Measurements from ENCODE around the gene RAB10. TPM values are rescaled to one million over a fixed set of nuclear protein-coding genes. Genes with fewer than 3 reads are reported as not detected.
"Not testable (repeated sequence)": the region's sequence is repeated elsewhere in the genome, so short reads cannot be mapped to it uniquely, and the experiment has no call there.

The RAB10 gene
- total and polyA plus RNA-seq, 5 experiments from 2014 or later: 62.6 to 80.5 (median 66.6) TPM

GRCh38 chr2:26150243-26150642 is 116.4 kb downstream of the RAB10 start:
- H3K4me1 Mint-ChIP-seq: peaks cover 0 to 3% (median 1%) of the 10 kb centered on the region in 4 donors
- DNase-seq: no peak
- POLR2A ChIA-PET: no interaction called here
- ATAC-seq: no peak
- peaks cover 0 to 8% (median 0%) of the 10 kb centered on the region in 9 donors for H3K9me3 Mint-ChIP-seq
- no peak overlapping the region for H3K4me3 Mint-ChIP-seq
- peaks cover 8 to 26% (median 21%) of the 10 kb centered on the region in 5 donors for H3K27me3 Mint-ChIP-seq
- peak overlapping the region in 2 of 10 donors; percentile 25 to 52 for H3K27ac Mint-ChIP-seq
- peaks cover 0 to 2% (median 0%) of the 10 kb centered on the region in 3 donors for H3K36me3 Mint-ChIP-seq

GRCh38 chr2:26157580-26157979 is 123.7 kb downstream of the RAB10 start:
- Mint-ChIP-seq H3K27me3 (peaks cover under 1 to 10% (median 6%) of the 10 kb centered on the region in 5 donors), H3K36me3 (peaks cover 0 to 3% (median 0%) of the 10 kb centered on the region in 3 donors), H3K4me1 (peaks cover 0 to 1% (median 0%) of the 10 kb centered on the region in 4 donors), H3K27ac (no peak overlapping the region), H3K9me3 (peaks cover 0 to 8% (median 0%) of the 10 kb centered on the region in 9 donors), H3K4me3 (no peak overlapping the region)
- DNase-seq: no peak
- no peak for ATAC-seq
- POLR2A ChIA-PET: no interaction called here

GRCh38 chr2:26161926-26162325 is 128.0 kb downstream of the RAB10 start:
- Mint-ChIP-seq H3K4me3 (no peak overlapping the region), H3K27ac (no peak overlapping the region), H3K36me3 (peaks cover 0 to 3% (median 0%) of the 10 kb centered on the region in 3 donors), H3K4me1 (peaks cover 0 to 1% (median 0%) of the 10 kb centered on the region in 4 donors), H3K27me3 (peaks cover 0 to 2% (median 0%) of the 10 kb centered on the region in 5 donors), H3K9me3 (peaks cover 0 to under 1% (median 0%) of the 10 kb centered on the region in 9 donors)
- POLR2A ChIA-PET: no interaction called here
- DNase-seq (no peak), ATAC-seq (no peak)

GRCh38 chr2:26162963-26163362 is 129.1 kb downstream of the RAB10 start:
- Mint-ChIP-seq H3K4me1 (peaks cover 0 to 1% (median 0%) of the 10 kb centered on the region in 4 donors), H3K36me3 (no peaks in the 10 kb centered on the region), H3K4me3 (no peak overlapping the region), H3K27ac (no peak overlapping the region), H3K27me3 (peaks cover 0 to 4% (median 0%) of the 10 kb centered on the region in 5 donors), H3K9me3 (no peaks in the 10 kb centered on the region)
- no peak for DNase-seq
- ATAC-seq: no peak
- POLR2A ChIA-PET: no interaction called here

- Mint-ChIP-seq H3K27ac (no peak overlapping the region), H3K4me1 (peaks cover 0 to 1% (median 0%) of the 10 kb centered on the region in 4 donors), H3K27me3 (peaks cover 0 to 4% (median under 1%) of the 10 kb centered on the region in 5 donors), H3K4me3 (no peak overlapping the region), H3K36me3 (no peaks in the 10 kb centered on the region), H3K9me3 (no peaks in the 10 kb centered on the region)
- ATAC-seq (no peak), DNase-seq (no peak)
- POLR2A ChIA-PET: no interaction called here
These were observed 130.3 kb downstream of the RAB10 start for GRCh38 chr2:26164231-26164630.

- no peak for DNase-seq
- no peak for ATAC-seq
- peaks cover 0 to 1% (median 0%) of the 10 kb centered on the region in 4 donors for H3K4me1 Mint-ChIP-seq
- POLR2A ChIA-PET: no interaction called here
- H3K27me3 Mint-ChIP-seq: peaks cover 0 to 5% (median 4%) of the 10 kb centered on the region in 5 donors
- H3K4me3 Mint-ChIP-seq: no peak overlapping the region
- no peaks in the 10 kb centered on the region for H3K36me3 Mint-ChIP-seq
- H3K27ac Mint-ChIP-seq: no peak overlapping the region
- H3K9me3 Mint-ChIP-seq: no peaks in the 10 kb centered on the region
These were observed 130.8 kb downstream of the RAB10 start for GRCh38 chr2:26164641-26165211.

- POLR2A ChIA-PET: no interaction called here
- Mint-ChIP-seq H3K9me3 (no peaks in the 10 kb centered on the region), H3K36me3 (no peaks in the 10 kb centered on the region), H3K27me3 (peaks cover 0 to 8% (median 4%) of the 10 kb centered on the region in 5 donors), H3K27ac (no peak overlapping the region), H3K4me3 (no peak overlapping the region), H3K4me1 (no peaks in the 10 kb centered on the region)
- DNase-seq: no peak
- ATAC-seq: no peak
These were observed 131.5 kb downstream of the RAB10 start for GRCh38 chr2:26165403-26165802.

- H3K9me3 Mint-ChIP-seq, H3K36me3 Mint-ChIP-seq, POLR2A ChIA-PET, H3K4me1 Mint-ChIP-seq, DNase-seq, ATAC-seq, H3K4me3 Mint-ChIP-seq: not testable (repeated sequence)
- Mint-ChIP-seq H3K27ac (peak overlapping the region in 1 of 10 donors; percentile 7), H3K27me3 (peaks cover 1 to 12% (median 9%) of the 10 kb centered on the region in 5 donors)
These were observed 132.7 kb downstream of the RAB10 start for GRCh38 chr2:26166541-26166940.

- no peak overlapping the region for H3K4me3 Mint-ChIP-seq
- POLR2A ChIA-PET: no interaction called here
- H3K36me3 Mint-ChIP-seq: peaks cover 0 to 6% (median 0%) of the 10 kb centered on the region in 3 donors
- peaks cover 6 to 11% (median 9%) of the 10 kb centered on the region in 4 donors for H3K4me1 Mint-ChIP-seq
- H3K27ac Mint-ChIP-seq: no peak overlapping the region
- ATAC-seq (no peak), DNase-seq (no peak)
- H3K27me3 Mint-ChIP-seq: peaks cover 9 to 26% (median 19%) of the 10 kb centered on the region in 5 donors
- peaks cover 0 to 2% (median 0%) of the 10 kb centered on the region in 9 donors for H3K9me3 Mint-ChIP-seq
These were observed 134.9 kb downstream of the RAB10 start for GRCh38 chr2:26168785-26169184.

GRCh38 chr2:26169226-26169625 is 135.3 kb downstream of the RAB10 start:
- Mint-ChIP-seq H3K4me1 (peaks cover 6 to 14% (median 9%) of the 10 kb centered on the region in 4 donors), H3K27ac (no peak overlapping the region), H3K36me3 (peaks cover 0 to 7% (median 0%) of the 10 kb centered on the region in 3 donors), H3K4me3 (no peak overlapping the region), H3K27me3 (peaks cover 10 to 30% (median 19%) of the 10 kb centered on the region in 5 donors), H3K9me3 (peaks cover 0 to 2% (median 0%) of the 10 kb centered on the region in 9 donors)
- DNase-seq: no peak
- ATAC-seq: no peak
- POLR2A ChIA-PET: no interaction called here

- peak overlapping the region in 2 of 10 donors; percentile 8 to 54 for H3K4me3 Mint-ChIP-seq
These were observed 136.0 kb downstream of the RAB10 start for GRCh38 chr2:26169681-26170414.

GRCh38 chr2:26170795-26171194 is 136.9 kb downstream of the RAB10 start:
- peak overlapping the region in 1 of 10 donors; percentile 34 for H3K27ac Mint-ChIP-seq

More at GRCh38 chr2:26169681-26170414, 136.0 kb downstream of the RAB10 start:
- POLR2A ChIA-PET: no interaction called here
- Mint-ChIP-seq H3K4me1 (peaks cover 6 to 17% (median 14%) of the 10 kb centered on the region in 4 donors), H3K27me3 (peaks cover 15 to 36% (median 26%) of the 10 kb centered on the region in 5 donors), H3K27ac (no peak overlapping the region), H3K36me3 (peaks cover 0 to 9% (median 0%) of the 10 kb centered on the region in 3 donors), H3K9me3 (peaks cover 0 to 2% (median 0%) of the 10 kb centered on the region in 9 donors)
- no peak for DNase-seq
- no peak for ATAC-seq

More at GRCh38 chr2:26170795-26171194, 136.9 kb downstream of the RAB10 start:
- H3K4me1 Mint-ChIP-seq: peaks cover 6 to 17% (median 14%) of the 10 kb centered on the region in 4 donors
- DNase-seq (no peak), ATAC-seq (no peak)
- POLR2A ChIA-PET: no interaction called here
- peaks cover 15 to 46% (median 27%) of the 10 kb centered on the region in 5 donors for H3K27me3 Mint-ChIP-seq
- peaks cover 0 to 9% (median 0%) of the 10 kb centered on the region in 3 donors for H3K36me3 Mint-ChIP-seq
- H3K9me3 Mint-ChIP-seq: peaks cover 0 to 2% (median 0%) of the 10 kb centered on the region in 9 donors
- H3K4me3 Mint-ChIP-seq: peak overlapping the region in 4 of 10 donors; percentile 33 to 93 (median 62)
